Stimulated activated CD4-positive, alpha-beta T cell treated with anti-CD3 and anti-CD28 coated beads, Interleukin-2, amount 100 ng/mL, for 24 hours (primary cell): ENCODE data around the gene ANTXR1.
"Not testable (repeated sequence)": the region's sequence is repeated elsewhere in the genome, so short reads cannot be mapped to it uniquely, and the experiment has no call there.

Source experiments
- DNase-seq, 2 donors: peaks; one replicate each; pipeline ENCODE4 v3.0.0-alpha.2; 2020

Gene ANTXR1

GRCh38 chr2:69213782-69214181, 200.8 kb downstream of the ANTXR1 start:
- DNase-seq: no peak

- DNase-seq: no peak
Measured at GRCh38 chr2:69214898-69215297, 201.9 kb downstream of the ANTXR1 start.

- no peak for DNase-seq
Measured at GRCh38 chr2:69216535-69217332, 203.8 kb downstream of the ANTXR1 start.

- DNase-seq: no peak
Measured at GRCh38 chr2:69217333-69218080, 204.5 kb downstream of the ANTXR1 start.

GRCh38 chr2:69221512-69221911, 208.5 kb downstream of the ANTXR1 start:
- no peak for DNase-seq

GRCh38 chr2:69221960-69222751, 209.2 kb downstream of the ANTXR1 start:
- no peak for DNase-seq

- DNase-seq: no peak
Measured at GRCh38 chr2:69222953-69223658, 210.1 kb downstream of the ANTXR1 start.

- DNase-seq: no peak
Measured at GRCh38 chr2:69223759-69224511, 211.0 kb downstream of the ANTXR1 start.

- no peak for DNase-seq
Measured at GRCh38 chr2:69224512-69224837, 211.5 kb downstream of the ANTXR1 start.

GRCh38 chr2:69225933-69226332, 213.0 kb downstream of the ANTXR1 start:
- no peak for DNase-seq

- DNase-seq: no peak
Measured at GRCh38 chr2:69226903-69227302, 213.9 kb downstream of the ANTXR1 start.

GRCh38 chr2:69227716-69228115, 214.7 kb downstream of the ANTXR1 start:
- DNase-seq: no peak

GRCh38 chr2:69230946-69231345, 218.0 kb downstream of the ANTXR1 start:
- DNase-seq: not testable (repeated sequence)

- DNase-seq: no peak
Measured at GRCh38 chr2:69231612-69232277, 218.8 kb downstream of the ANTXR1 start.

GRCh38 chr2:69235835-69236234, 222.9 kb downstream of the ANTXR1 start:
- DNase-seq: not testable (repeated sequence)

- DNase-seq: no peak
Measured at GRCh38 chr2:69237070-69237670, 224.2 kb downstream of the ANTXR1 start.

- DNase-seq: no peak
Measured at GRCh38 chr2:69238449-69239031, 225.6 kb downstream of the ANTXR1 start.

GRCh38 chr2:69241093-69241492, 228.1 kb downstream of the ANTXR1 start:
- no peak for DNase-seq

- no peak for DNase-seq
Measured at GRCh38 chr2:69241664-69242514, 228.9 kb downstream of the ANTXR1 start.

GRCh38 chr2:69242651-69243051, 229.7 kb downstream of the ANTXR1 start:
- DNase-seq: no peak
